ENCODE measurements around the gene MED29.
"Not testable (repeated sequence)": the region's sequence is repeated elsewhere in the genome, so short reads cannot be mapped to it uniquely, and the experiment has no call there.

Gene MED29

GRCh38 chr19:39372047-39372802, 19.0 kb upstream of the MED29 start:
- no peak for DNase-seq

GRCh38 chr19:39372941-39373340, 18.2 kb upstream of the MED29 start:
- no peak for DNase-seq

- no peak for DNase-seq
Observed at GRCh38 chr19:39375929-39376328, 15.2 kb upstream of the MED29 start.

- no peak for DNase-seq
Observed at GRCh38 chr19:39377373-39378362, 13.5 kb upstream of the MED29 start.

GRCh38 chr19:39379366-39379765, 11.8 kb upstream of the MED29 start:
- not testable (repeated sequence) for DNase-seq

GRCh38 chr19:39379865-39380396, 11.2 kb upstream of the MED29 start:
- no peak for DNase-seq

GRCh38 chr19:39380521-39381502, 10.4 kb upstream of the MED29 start:
- no peak for DNase-seq

GRCh38 chr19:39381910-39382611, 9.1 kb upstream of the MED29 start:
- no peak for DNase-seq

GRCh38 chr19:39382991-39383828, 8.0 kb upstream of the MED29 start:
- no peak for DNase-seq

GRCh38 chr19:39384839-39385568, 6.2 kb upstream of the MED29 start:
- no peak for DNase-seq

GRCh38 chr19:39385629-39386411, 5.4 kb upstream of the MED29 start:
- DNase-seq, result no peak

- DNase-seq, result no peak
Observed at GRCh38 chr19:39386557-39386956, 4.6 kb upstream of the MED29 start.

GRCh38 chr19:39388657-39389056, 2.5 kb upstream of the MED29 start:
- no peak for DNase-seq

GRCh38 chr19:39389631-39390414, 1.4 kb upstream of the MED29 start:
- DNase-seq, result no peak

- DNase-seq, result no peak
Observed at GRCh38 chr19:39390451-39390750, 777 bp upstream of the MED29 start.

GRCh38 chr19:39397360-39398296, 6.5 kb downstream of the MED29 start:
- DNase-seq, result peak; percentile 94

- peak; percentile 99 for DNase-seq
Observed at GRCh38 chr19:39398297-39398864, 7.2 kb downstream of the MED29 start.
